ENCODE data around the gene PXDN. TPM values are rescaled to one million over a fixed set of nuclear protein-coding genes. Genes with fewer than 3 reads are reported as not detected.

Gene PXDN
- total and polyA plus RNA-seq, 2 of the 13 experiments (the other 11 are each of a cell fraction or from before 2014, with no cell fraction given), result not detected

DNA sequence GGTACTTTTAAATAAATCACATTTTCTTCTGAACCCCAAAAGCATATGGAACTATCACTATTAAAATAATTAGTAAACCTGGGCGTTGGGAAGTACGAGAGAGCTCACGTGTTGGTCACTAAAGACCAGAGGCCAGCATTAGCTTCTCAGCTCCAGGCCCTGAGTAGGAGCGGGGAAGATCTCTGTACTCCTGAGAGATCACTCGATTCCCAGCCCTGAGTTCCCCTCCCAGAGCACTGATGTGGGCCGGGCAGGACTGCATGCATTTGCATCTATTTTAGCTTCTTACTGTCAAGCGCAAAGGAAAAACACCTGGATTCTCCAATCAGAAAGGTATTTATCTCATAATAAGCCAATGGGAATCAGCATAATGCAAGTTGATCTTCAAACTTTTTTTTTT, 6.2 kb downstream of the PXDN start (continued):
- TF ChIP-seq MLXIP (CRISPR knock-in tag; IDR thresholded peaks at IDR 0.05; ENCODE audit: borderline replicate concordance) (no peak), MED13 (CRISPR knock-in tag; IDR thresholded peaks at IDR 0.05) (no peak), HNRNPLL (IDR thresholded peaks at IDR 0.05; ENCODE audit: low read depth, low read length, poor library complexity, severe bottlenecking) (no peak)
- TF ChIP-seq, protein P1, sequence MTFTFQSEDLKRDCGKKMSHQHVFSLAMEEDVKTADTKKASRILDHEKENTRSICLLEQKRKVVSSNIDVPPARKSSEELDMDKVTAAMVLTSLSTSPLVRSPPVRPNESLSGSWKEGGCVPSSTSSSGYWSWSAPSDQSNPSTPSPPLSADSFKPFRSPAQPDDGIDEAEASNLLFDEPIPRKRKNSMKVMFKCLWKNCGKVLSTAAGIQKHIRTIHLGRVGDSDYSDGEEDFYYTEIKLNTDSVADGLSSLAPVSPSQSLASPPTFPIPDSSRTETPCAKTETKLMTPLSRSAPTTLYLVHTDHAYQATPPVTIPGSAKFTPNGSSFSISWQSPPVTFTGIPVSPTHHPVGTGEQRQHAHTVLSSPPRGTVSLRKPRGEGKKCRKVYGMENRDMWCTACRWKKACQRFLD (CRISPR knock-in tag; IDR thresholded peaks at IDR 0.05; ENCODE audit: borderline replicate concordance), result no peak

- in situ Hi-C loops (cut with HindIII; ENCODE audit: extremely low pct_ligation_motif_present, low pct_unique_long_range_greater_than_20kb), result no loop called here
- no peak overlapping the region for H3K4me3 ChIP-seq (replicated peaks in 1 of 3; ENCODE audit: insufficient read depth in 1 of 3, low read depth in 2 of 3, low read length in 3 of 3)
These were observed 7.3 kb downstream of the PXDN start for GRCh38 chr2:1736997-1737480.

More at GRCh38 chr2:1736997-1737480, 7.3 kb downstream of the PXDN start:
- no peaks in the 10 kb centered on the region for H3K36me3 ChIP-seq (replicated peaks in 1 of 2; ENCODE audit: control insufficient read depth in 1 of 2, insufficient read depth in 2 of 2, low read length in 2 of 2)
- H3K9ac ChIP-seq (ENCODE audit: insufficient read depth, low read depth, low read length), result no peak overlapping the region
- intact Hi-C loops (cut with micrococcal nuclease; ENCODE audit: unreplicated experiment), result no loop called here
- no peaks in the 10 kb centered on the region for H3K9me3 ChIP-seq (ENCODE audit: low read length)
- peaks cover 2 to 50% of the 10 kb centered on the region in 2 experiments; a peak in 3 of 5 replicates for H3K27me3 ChIP-seq (ENCODE audit: control insufficient read depth in 1 of 2, insufficient read depth in 2 of 2, low read length in 2 of 2)
- no peak overlapping the region for H3K27ac ChIP-seq (ENCODE audit: extremely low read length, insufficient read depth, low read length)
- no peak for TF ChIP-seq FOXJ3 (CRISPR knock-in tag; IDR thresholded peaks at IDR 0.05; ENCODE audit: borderline replicate concordance)
- TF ChIP-seq TEAD2 (CRISPR knock-in tag; IDR thresholded peaks at IDR 0.05), result no peak
- TF ChIP-seq SRSF1 (optimal IDR thresholded peaks at IDR 0.05; ENCODE audit: low read depth, low read length), result no peak
- TF ChIP-seq GABPB1 (CRISPR knock-in tag; IDR thresholded peaks at IDR 0.05), result no peak
- no peak for TF ChIP-seq SPEN (CRISPR knock-in tag; IDR thresholded peaks at IDR 0.05; ENCODE audit: low read depth)
- TF ChIP-seq, protein P2, sequence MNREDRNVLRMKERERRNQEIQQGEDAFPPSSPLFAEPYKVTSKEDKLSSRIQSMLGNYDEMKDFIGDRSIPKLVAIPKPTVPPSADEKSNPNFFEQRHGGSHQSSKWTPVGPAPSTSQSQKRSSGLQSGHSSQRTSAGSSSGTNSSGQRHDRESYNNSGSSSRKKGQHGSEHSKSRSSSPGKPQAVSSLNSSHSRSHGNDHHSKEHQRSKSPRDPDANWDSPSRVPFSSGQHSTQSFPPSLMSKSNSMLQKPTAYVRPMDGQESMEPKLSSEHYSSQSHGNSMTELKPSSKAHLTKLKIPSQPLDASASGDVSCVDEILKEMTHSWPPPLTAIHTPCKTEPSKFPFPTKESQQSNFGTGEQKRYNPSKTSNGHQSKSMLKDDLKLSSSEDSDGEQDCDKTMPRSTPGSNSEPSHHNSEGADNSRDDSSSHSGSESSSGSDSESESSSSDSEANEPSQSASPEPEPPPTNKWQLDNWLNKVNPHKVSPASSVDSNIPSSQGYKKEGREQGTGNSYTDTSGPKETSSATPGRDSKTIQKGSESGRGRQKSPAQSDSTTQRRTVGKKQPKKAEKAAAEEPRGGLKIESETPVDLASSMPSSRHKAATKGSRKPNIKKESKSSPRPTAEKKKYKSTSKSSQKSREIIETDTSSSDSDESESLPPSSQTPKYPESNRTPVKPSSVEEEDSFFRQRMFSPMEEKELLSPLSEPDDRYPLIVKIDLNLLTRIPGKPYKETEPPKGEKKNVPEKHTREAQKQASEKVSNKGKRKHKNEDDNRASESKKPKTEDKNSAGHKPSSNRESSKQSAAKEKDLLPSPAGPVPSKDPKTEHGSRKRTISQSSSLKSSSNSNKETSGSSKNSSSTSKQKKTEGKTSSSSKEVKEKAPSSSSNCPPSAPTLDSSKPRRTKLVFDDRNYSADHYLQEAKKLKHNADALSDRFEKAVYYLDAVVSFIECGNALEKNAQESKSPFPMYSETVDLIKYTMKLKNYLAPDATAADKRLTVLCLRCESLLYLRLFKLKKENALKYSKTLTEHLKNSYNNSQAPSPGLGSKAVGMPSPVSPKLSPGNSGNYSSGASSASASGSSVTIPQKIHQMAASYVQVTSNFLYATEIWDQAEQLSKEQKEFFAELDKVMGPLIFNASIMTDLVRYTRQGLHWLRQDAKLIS (CRISPR knock-in tag; IDR thresholded peaks at IDR 0.05), result no peak
- FAIRE-seq (no peak), ATAC-seq (no peak), DNase-seq (ENCODE audit: low spot score) (no peak)
- no peak overlapping the region for H3K4me2 ChIP-seq (ENCODE audit: low read depth, low read length)
- BruUV-seq (replicated peaks), result no TSS peak
- H3K79me2 ChIP-seq (ENCODE audit: insufficient read depth, low read length), result no peaks in the 10 kb centered on the region
- WGBS (ENCODE audit: low lambda C conversion rate), result 8% methylated on average over 13 of the region's 17 CpGs
- H2AFZ ChIP-seq (ENCODE audit: low read length), result no peak overlapping the region
- H4K20me1 ChIP-seq (ENCODE audit: insufficient read depth, low read length), result no peaks in the 10 kb centered on the region
- no peaks in the 10 kb centered on the region for H3K4me1 ChIP-seq (ENCODE audit: insufficient read depth, low read length)
- CTCF ChIA-PET (ENCODE audit: low intra/inter-chr PET ratio, low total read pairs), result no interaction called here
- POLR2A ChIA-PET, result no interaction called here
